Measurements from ENCODE around the gene GPRIN1. TPM values are rescaled to one million over a fixed set of nuclear protein-coding genes. Genes with fewer than 3 reads are reported as not detected.

GPRIN1 gene
- total RNA-seq, 6 donors from 2014 or later: under 0.01 to 4.0 (median 1.3) TPM

DNA sequence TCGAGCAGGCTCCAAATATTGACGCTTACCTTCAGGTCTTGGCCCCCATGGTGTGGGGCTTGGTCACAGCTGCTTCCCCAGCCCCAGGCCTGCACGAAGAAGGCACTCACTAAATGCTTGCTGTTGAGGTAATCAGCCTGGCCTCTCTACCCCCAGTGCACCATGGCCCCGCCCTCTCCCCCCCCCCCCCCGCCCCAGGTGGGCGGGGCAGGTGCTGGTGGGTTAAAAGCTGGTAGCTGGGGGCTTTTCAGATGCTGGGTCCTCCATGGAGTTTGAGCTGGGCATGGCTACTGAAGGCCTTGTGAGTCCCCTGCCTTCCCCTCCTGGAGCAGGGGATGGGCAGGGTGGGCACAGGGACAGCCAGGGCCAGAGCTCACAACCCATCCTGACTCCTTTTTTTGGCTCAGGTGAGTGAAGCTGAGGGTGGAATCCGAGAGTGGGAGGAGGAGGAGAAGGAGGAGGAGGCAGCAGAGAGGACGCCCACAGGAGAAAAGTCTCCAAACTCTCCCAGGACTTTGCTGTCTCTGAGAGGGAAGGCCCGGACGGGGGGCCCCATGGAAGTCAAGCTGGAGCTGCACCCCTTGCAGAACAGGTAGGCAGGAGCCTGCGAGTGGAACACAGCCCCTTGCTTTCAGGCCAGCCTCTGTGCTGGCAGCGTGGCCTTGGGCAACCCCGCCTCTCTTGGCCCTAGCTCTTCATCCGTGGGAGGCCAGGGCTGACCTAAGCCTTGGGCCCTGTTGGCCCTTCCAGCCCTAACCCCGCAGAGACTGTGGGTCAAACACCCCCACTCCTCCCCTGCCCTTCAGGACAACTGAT lies 32.9 kb upstream of the GPRIN1 start:
- WGBS, 2 donors: 58 to 71% methylated on average over 6 to 13 of the region's 15 CpGs
- no peak overlapping the region for H3K4me3 ChIP-seq
- H3K36me3 ChIP-seq: no peaks in the 10 kb centered on the region
- H3K27ac ChIP-seq: no peak overlapping the region
- H3K9me3 ChIP-seq: no peaks in the 10 kb centered on the region
- DNase-seq (no peak), ATAC-seq (ENCODE audit: low FRiP score in 2 of 2) (no peak)
- TF ChIP-seq POLR2A (IDR thresholded peaks at IDR 0.05) (no peak), EP300 (IDR thresholded peaks at IDR 0.05) (no peak), POLR2AphosphoS5 (IDR thresholded peaks at IDR 0.05) (no peak)
- TF ChIP-seq, protein P1, sequence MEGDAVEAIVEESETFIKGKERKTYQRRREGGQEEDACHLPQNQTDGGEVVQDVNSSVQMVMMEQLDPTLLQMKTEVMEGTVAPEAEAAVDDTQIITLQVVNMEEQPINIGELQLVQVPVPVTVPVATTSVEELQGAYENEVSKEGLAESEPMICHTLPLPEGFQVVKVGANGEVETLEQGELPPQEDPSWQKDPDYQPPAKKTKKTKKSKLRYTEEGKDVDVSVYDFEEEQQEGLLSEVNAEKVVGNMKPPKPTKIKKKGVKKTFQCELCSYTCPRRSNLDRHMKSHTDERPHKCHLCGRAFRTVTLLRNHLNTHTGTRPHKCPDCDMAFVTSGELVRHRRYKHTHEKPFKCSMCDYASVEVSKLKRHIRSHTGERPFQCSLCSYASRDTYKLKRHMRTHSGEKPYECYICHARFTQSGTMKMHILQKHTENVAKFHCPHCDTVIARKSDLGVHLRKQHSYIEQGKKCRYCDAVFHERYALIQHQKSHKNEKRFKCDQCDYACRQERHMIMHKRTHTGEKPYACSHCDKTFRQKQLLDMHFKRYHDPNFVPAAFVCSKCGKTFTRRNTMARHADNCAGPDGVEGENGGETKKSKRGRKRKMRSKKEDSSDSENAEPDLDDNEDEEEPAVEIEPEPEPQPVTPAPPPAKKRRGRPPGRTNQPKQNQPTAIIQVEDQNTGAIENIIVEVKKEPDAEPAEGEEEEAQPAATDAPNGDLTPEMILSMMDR (IDR thresholded peaks at IDR 0.05): no peak
- no peaks in the 10 kb centered on the region for H3K27me3 ChIP-seq
- peaks cover 1 to 13% (median 6%) of the 10 kb centered on the region in 4 donors for H3K4me1 ChIP-seq

DNA sequence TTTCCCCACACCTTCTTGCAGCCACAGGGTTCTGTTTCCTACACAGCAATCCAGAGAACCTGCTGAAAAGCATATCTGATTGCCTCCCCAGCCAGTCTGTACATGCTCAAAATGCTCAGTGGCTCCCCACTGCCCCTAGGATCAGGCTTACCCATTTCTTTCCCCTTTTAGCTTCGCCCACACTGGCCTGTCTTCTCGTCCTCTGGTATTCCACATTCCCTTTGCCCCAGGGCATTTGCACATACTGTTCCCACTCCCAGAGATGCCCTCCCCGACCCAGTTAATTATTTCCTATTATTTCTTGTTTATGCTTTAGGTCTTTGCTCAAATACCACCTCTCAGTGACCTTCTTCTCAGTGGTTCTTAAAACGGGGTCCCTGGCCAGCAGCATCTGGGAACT lies 30.7 kb upstream of the GPRIN1 start:
- Histone ChIP-seq H3K27me3 (no peaks in the 10 kb centered on the region), H3K27ac (no peak overlapping the region), H3K4me3 (no peak overlapping the region), H3K4me1 (no peaks in the 10 kb centered on the region), H3K9me3 (no peaks in the 10 kb centered on the region), H3K36me3 (no peaks in the 10 kb centered on the region)
- TF ChIP-seq, protein P1 (IDR thresholded peaks at IDR 0.05): no peak
- TF ChIP-seq EP300 (IDR thresholded peaks at IDR 0.05) (no peak), POLR2A (IDR thresholded peaks at IDR 0.05) (no peak), POLR2AphosphoS5 (IDR thresholded peaks at IDR 0.05) (no peak)
- ATAC-seq (ENCODE audit: low FRiP score in 2 of 2) (no peak), DNase-seq (no peak)
- WGBS, 2 donors: 69 to 79% methylated on average over 4 of the region's 4 CpGs

DNA sequence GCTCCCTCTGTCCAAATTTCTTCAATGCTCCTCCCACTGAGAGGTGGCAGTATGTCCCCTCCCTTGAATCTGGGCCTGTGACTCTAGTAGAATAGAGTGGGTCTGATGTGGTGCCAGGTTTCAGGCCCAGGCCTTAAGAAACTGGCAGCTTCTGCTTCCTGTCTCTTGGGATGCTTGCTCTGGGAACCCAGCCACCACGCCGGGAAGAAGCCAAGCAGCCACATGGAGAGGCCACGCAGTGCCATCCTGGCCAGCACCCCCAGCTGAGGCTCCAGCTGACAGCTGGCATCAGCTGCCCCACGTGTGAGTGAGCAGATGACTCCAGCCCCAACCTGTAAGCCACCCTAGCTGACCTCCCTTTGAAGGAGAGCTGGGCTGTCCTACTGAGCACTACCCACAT lies 30.0 kb upstream of the GPRIN1 start:
- ATAC-seq (ENCODE audit: low FRiP score in 2 of 2): no peak

DNA sequence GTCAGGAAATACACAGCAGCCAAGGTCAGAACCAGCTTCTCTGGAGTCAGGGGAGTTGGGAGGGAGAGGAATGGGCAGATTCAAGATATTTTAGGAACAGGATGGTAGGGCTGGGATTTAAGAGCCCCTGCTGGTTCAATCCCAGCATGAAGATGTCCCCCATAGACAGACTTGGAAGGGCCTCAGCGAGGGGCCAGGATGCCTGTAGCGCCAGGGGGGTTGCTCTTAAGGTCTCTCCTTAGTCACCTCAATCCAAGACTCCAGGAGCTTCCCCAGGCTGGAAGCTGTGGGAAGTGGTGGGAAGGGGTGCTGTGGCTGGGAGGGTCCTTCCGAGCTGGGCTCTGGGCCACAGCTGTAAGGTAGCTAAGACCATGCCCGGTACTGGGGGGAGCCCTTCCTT lies 29.3 kb upstream of the GPRIN1 start:
- no peak overlapping the region for H3K27ac ChIP-seq
- ATAC-seq (ENCODE audit: low FRiP score in 2 of 2) (no peak), DNase-seq (no peak)
- H3K36me3 ChIP-seq: no peaks in the 10 kb centered on the region
- no peaks in the 10 kb centered on the region for H3K27me3 ChIP-seq
- H3K4me1 ChIP-seq: no peaks in the 10 kb centered on the region
- H3K9me3 ChIP-seq: no peaks in the 10 kb centered on the region
- TF ChIP-seq POLR2AphosphoS5 (IDR thresholded peaks at IDR 0.05) (no peak), POLR2A (IDR thresholded peaks at IDR 0.05) (no peak), EP300 (IDR thresholded peaks at IDR 0.05) (no peak)
- TF ChIP-seq, protein P1 (IDR thresholded peaks at IDR 0.05): no peak
- 60 to 76% methylated on average over 3 of the region's 4 CpGs for WGBS, 2 donors
- H3K4me3 ChIP-seq: no peak overlapping the region

More for the DNA sequence above, 30.0 kb upstream of the GPRIN1 start:
- H3K27me3 ChIP-seq: no peaks in the 10 kb centered on the region
- no peaks in the 10 kb centered on the region for H3K4me1 ChIP-seq
- TF ChIP-seq POLR2A (IDR thresholded peaks at IDR 0.05) (no peak), EP300 (IDR thresholded peaks at IDR 0.05) (no peak), POLR2AphosphoS5 (IDR thresholded peaks at IDR 0.05) (no peak)
- TF ChIP-seq, protein P1 (IDR thresholded peaks at IDR 0.05): no peak
- H3K36me3 ChIP-seq: no peaks in the 10 kb centered on the region
- H3K9me3 ChIP-seq: no peaks in the 10 kb centered on the region
- WGBS, 2 donors: 44% methylated on average over 2 of the region's 4 CpGs; no CpG with 5 or more reads in 1 of the 2 donors
- DNase-seq: no peak
- H3K4me3 ChIP-seq: no peak overlapping the region
- H3K27ac ChIP-seq: no peak overlapping the region

DNA sequence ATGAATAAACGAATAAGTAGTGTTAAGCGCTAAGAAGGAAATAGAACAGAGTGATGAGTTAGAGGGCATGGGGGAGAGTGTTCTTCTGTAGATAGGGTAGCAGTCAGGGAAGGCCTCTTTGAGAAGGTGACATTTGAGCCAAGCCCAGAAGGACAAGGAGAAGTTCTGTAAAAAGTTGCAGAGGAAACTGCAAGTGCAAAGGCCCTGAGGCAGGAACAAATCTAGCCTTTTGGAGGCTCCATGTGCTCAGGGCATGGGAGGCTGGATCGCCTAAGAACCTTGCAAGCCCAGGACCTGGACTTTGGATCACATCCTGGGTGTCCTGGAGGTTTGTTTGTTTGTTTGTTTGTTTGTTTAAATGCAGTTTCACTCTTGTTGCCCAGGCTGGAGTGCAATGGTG lies 28.5 kb upstream of the GPRIN1 start:
- DNase-seq (no peak), ATAC-seq (ENCODE audit: low FRiP score in 2 of 2) (no peak)
- H3K27me3 ChIP-seq: no peaks in the 10 kb centered on the region
- TF ChIP-seq EP300 (IDR thresholded peaks at IDR 0.05): no peak
- TF ChIP-seq, protein P1 (IDR thresholded peaks at IDR 0.05): no peak
- no peak for TF ChIP-seq POLR2AphosphoS5 (IDR thresholded peaks at IDR 0.05)
- no peak for TF ChIP-seq POLR2A (IDR thresholded peaks at IDR 0.05)
- H3K4me1 ChIP-seq: no peaks in the 10 kb centered on the region
- no peaks in the 10 kb centered on the region for H3K9me3 ChIP-seq
- WGBS, 2 donors: 97 to 98% methylated on average over 3 of the region's 3 CpGs
- H3K27ac ChIP-seq: no peak overlapping the region
- H3K4me3 ChIP-seq: no peak overlapping the region
- H3K36me3 ChIP-seq: no peaks in the 10 kb centered on the region
